ENCODE data around the gene IL6R. TPM values are rescaled to one million over a fixed set of nuclear protein-coding genes. Genes with fewer than 3 reads are reported as not detected.

IL6R gene
- total RNA-seq, 2 experiments from 2014 or later, result 15.7 to 16.0 TPM

Other genes starting within 250 kb of the IL6R start
- gene TPM3, start 213.2 kb upstream of the IL6R start, total RNA-seq, result 100 to 1,000 TPM; 792 to 805 TPM
- gene CFAP141, start 199.0 kb upstream of the IL6R start, total RNA-seq, result not detected
- 100 to 1,000 TPM; 155 to 157 TPM for gene UBAP2L, start 184.4 kb upstream of the IL6R start, total RNA-seq
- 100 to 1,000 TPM; 141 to 142 TPM for gene HAX1, start 132.7 kb upstream of the IL6R start, total RNA-seq
- not detected for gene AQP10, start 84.2 kb upstream of the IL6R start, total RNA-seq
- 100 to 1,000 TPM; 142 to 149 TPM for gene ATP8B2, start 79.8 kb upstream of the IL6R start, total RNA-seq
- not detected for gene TDRD10, start 96.9 kb downstream of the IL6R start, total RNA-seq
- not detected for gene SHE, start 97.1 kb downstream of the IL6R start, total RNA-seq
- gene UBE2Q1, start 153.3 kb downstream of the IL6R start, total RNA-seq, result 100 to 1,000 TPM; 118 to 122 TPM
- gene CHRNB2, start 162.4 kb downstream of the IL6R start, total RNA-seq, result not detected
- 100 to 1,000 TPM; 377 to 398 TPM for gene ADAR, start 202.8 kb downstream of the IL6R start, total RNA-seq

All from activated CD4-positive, alpha-beta memory T cell treated with anti-CD3 and anti-CD28 coated beads, Interleukin-2, amount 10 ng/mL, durations not matched to agents 7 days and 5 days (primary cell).